ENCODE results near the gene KCTD10. TPM values are rescaled to one million over a fixed set of nuclear protein-coding genes. Genes with fewer than 3 reads are reported as not detected.
"Not testable (repeated sequence)": the region's sequence is repeated elsewhere in the genome, so short reads cannot be mapped to it uniquely, and the experiment has no call there.

The KCTD10 gene
- total RNA-seq, 2 donors from 2014 or later = 50.8 to 70.6 TPM

GRCh38 chr12:109458086-109458485, 19.0 kb downstream of the KCTD10 start:
- Mint-ChIP-seq H3K27ac (peak overlapping the region; percentile 91), H3K9me3 (no peaks in the 10 kb centered on the region), H3K36me3 (ENCODE audit: low read depth) (peaks cover 78% of the 10 kb centered on the region), H3K4me1 (peaks cover 20% of the 10 kb centered on the region), H3K4me3 (peak overlapping the region; percentile 60), H3K27me3 (no peaks in the 10 kb centered on the region)
- ATAC-seq (replicated peaks) = peak; percentile 71

- H3K4me3 Mint-ChIP-seq = no peak overlapping the region
- no peaks in the 10 kb centered on the region for H3K9me3 Mint-ChIP-seq
- no peak overlapping the region for H3K27ac Mint-ChIP-seq
- H3K27me3 Mint-ChIP-seq = no peaks in the 10 kb centered on the region
- H3K4me1 Mint-ChIP-seq = peaks cover 15% of the 10 kb centered on the region
- ATAC-seq (replicated peaks) = no peak
- H3K36me3 Mint-ChIP-seq (ENCODE audit: low read depth) = peaks cover 99% of the 10 kb centered on the region
Measured at GRCh38 chr12:109455706-109456105, 21.4 kb downstream of the KCTD10 start.

- Mint-ChIP-seq H3K4me1 (no peaks in the 10 kb centered on the region), H3K9me3 (no peaks in the 10 kb centered on the region), H3K27ac (no peak overlapping the region), H3K4me3 (no peak overlapping the region), H3K36me3 (ENCODE audit: low read depth) (peaks cover 99% of the 10 kb centered on the region), H3K27me3 (no peaks in the 10 kb centered on the region)
- ATAC-seq (replicated peaks) = no peak
Measured at GRCh38 chr12:109452489-109452888, 24.6 kb downstream of the KCTD10 start.

- Mint-ChIP-seq H3K4me3 (no peak overlapping the region), H3K4me1 (no peaks in the 10 kb centered on the region), H3K9me3 (no peaks in the 10 kb centered on the region), H3K27ac (no peak overlapping the region), H3K27me3 (no peaks in the 10 kb centered on the region), H3K36me3 (ENCODE audit: low read depth) (peaks cover 93% of the 10 kb centered on the region)
- no peak for ATAC-seq (replicated peaks)
Measured at GRCh38 chr12:109451400-109451799, 25.7 kb downstream of the KCTD10 start.

- Mint-ChIP-seq H3K4me1 (no peaks in the 10 kb centered on the region), H3K9me3 (no peaks in the 10 kb centered on the region), H3K4me3 (no peak overlapping the region), H3K27me3 (no peaks in the 10 kb centered on the region), H3K27ac (no peak overlapping the region), H3K36me3 (ENCODE audit: low read depth) (peaks cover 92% of the 10 kb centered on the region)
- ATAC-seq (replicated peaks) = no peak
Measured at GRCh38 chr12:109450980-109451379, 26.1 kb downstream of the KCTD10 start.

- H3K4me3 Mint-ChIP-seq = no peak overlapping the region
- peaks cover 92% of the 10 kb centered on the region for H3K36me3 Mint-ChIP-seq (ENCODE audit: low read depth)
- no peak overlapping the region for H3K27ac Mint-ChIP-seq
- H3K4me1 Mint-ChIP-seq = no peaks in the 10 kb centered on the region
- H3K27me3 Mint-ChIP-seq = no peaks in the 10 kb centered on the region
- no peak for ATAC-seq (replicated peaks)
- no peaks in the 10 kb centered on the region for H3K9me3 Mint-ChIP-seq
Measured at GRCh38 chr12:109449845-109450532, 27.1 kb downstream of the KCTD10 start.

GRCh38 chr12:109448707-109449390, 28.3 kb downstream of the KCTD10 start:
- Mint-ChIP-seq H3K27ac (no peak overlapping the region), H3K36me3 (ENCODE audit: low read depth) (peaks cover 87% of the 10 kb centered on the region), H3K4me1 (no peaks in the 10 kb centered on the region), H3K9me3 (no peaks in the 10 kb centered on the region), H3K4me3 (no peak overlapping the region), H3K27me3 (no peaks in the 10 kb centered on the region)
- no peak for ATAC-seq (replicated peaks)

GRCh38 chr12:109448272-109448671, 28.8 kb downstream of the KCTD10 start:
- Mint-ChIP-seq H3K4me1 (no peaks in the 10 kb centered on the region), H3K27me3 (no peaks in the 10 kb centered on the region), H3K36me3 (ENCODE audit: low read depth) (peaks cover 82% of the 10 kb centered on the region), H3K4me3 (no peak overlapping the region), H3K9me3 (no peaks in the 10 kb centered on the region), H3K27ac (no peak overlapping the region)
- ATAC-seq (replicated peaks) = no peak

GRCh38 chr12:109447482-109447881, 29.6 kb downstream of the KCTD10 start:
- Mint-ChIP-seq H3K27me3 (no peaks in the 10 kb centered on the region), H3K4me3 (no peak overlapping the region), H3K4me1 (no peaks in the 10 kb centered on the region), H3K9me3 (no peaks in the 10 kb centered on the region), H3K36me3 (ENCODE audit: low read depth) (peaks cover 77% of the 10 kb centered on the region), H3K27ac (no peak overlapping the region)
- ATAC-seq (replicated peaks) = no peak

- peaks cover 74% of the 10 kb centered on the region for H3K36me3 Mint-ChIP-seq (ENCODE audit: low read depth)
- H3K9me3 Mint-ChIP-seq = no peaks in the 10 kb centered on the region
- H3K4me1 Mint-ChIP-seq = no peaks in the 10 kb centered on the region
- H3K27me3 Mint-ChIP-seq = no peaks in the 10 kb centered on the region
- H3K27ac Mint-ChIP-seq = no peak overlapping the region
- no peak for ATAC-seq (replicated peaks)
- no peak overlapping the region for H3K4me3 Mint-ChIP-seq
Measured at GRCh38 chr12:109446869-109447268, 30.2 kb downstream of the KCTD10 start.

GRCh38 chr12:109445191-109445609, 31.9 kb downstream of the KCTD10 start:
- H3K4me1 Mint-ChIP-seq = no peaks in the 10 kb centered on the region
- H3K4me3 Mint-ChIP-seq = no peak overlapping the region
- H3K27ac Mint-ChIP-seq = no peak overlapping the region
- ATAC-seq (replicated peaks) = no peak
- H3K9me3 Mint-ChIP-seq = no peaks in the 10 kb centered on the region
- no peaks in the 10 kb centered on the region for H3K27me3 Mint-ChIP-seq
- peaks cover 58% of the 10 kb centered on the region for H3K36me3 Mint-ChIP-seq (ENCODE audit: low read depth)

- Mint-ChIP-seq H3K27me3 (no peaks in the 10 kb centered on the region), H3K9me3 (no peaks in the 10 kb centered on the region), H3K4me1 (no peaks in the 10 kb centered on the region), H3K27ac (no peak overlapping the region), H3K36me3 (ENCODE audit: low read depth) (peaks cover 48% of the 10 kb centered on the region), H3K4me3 (no peak overlapping the region)
- no peak for ATAC-seq (replicated peaks)
Measured at GRCh38 chr12:109444259-109444658, 32.8 kb downstream of the KCTD10 start.

- no peak for ATAC-seq (replicated peaks)
- Mint-ChIP-seq H3K9me3 (no peaks in the 10 kb centered on the region), H3K27me3 (no peaks in the 10 kb centered on the region), H3K4me3 (no peak overlapping the region), H3K36me3 (ENCODE audit: low read depth) (peaks cover 44% of the 10 kb centered on the region), H3K4me1 (no peaks in the 10 kb centered on the region), H3K27ac (no peak overlapping the region)
Measured at GRCh38 chr12:109443794-109444193, 33.3 kb downstream of the KCTD10 start.

GRCh38 chr12:109440851-109441490, 36.1 kb downstream of the KCTD10 start:
- Mint-ChIP-seq H3K4me3 (no peak overlapping the region), H3K4me1 (no peaks in the 10 kb centered on the region), H3K36me3 (ENCODE audit: low read depth) (peaks cover 22% of the 10 kb centered on the region), H3K9me3 (no peaks in the 10 kb centered on the region), H3K27ac (no peak overlapping the region), H3K27me3 (no peaks in the 10 kb centered on the region)
- no peak for ATAC-seq (replicated peaks)

GRCh38 chr12:109439951-109440350, 37.1 kb downstream of the KCTD10 start:
- not testable (repeated sequence) for H3K27me3 Mint-ChIP-seq; H3K4me1 Mint-ChIP-seq; H3K4me3 Mint-ChIP-seq; ATAC-seq (replicated peaks); H3K9me3 Mint-ChIP-seq; H3K27ac Mint-ChIP-seq
- H3K36me3 Mint-ChIP-seq (ENCODE audit: low read depth) = peaks cover 12% of the 10 kb centered on the region
